Measurements from ENCODE around the gene TTL.
"Not testable (repeated sequence)": the region's sequence is repeated elsewhere in the genome, so short reads cannot be mapped to it uniquely, and the experiment has no call there.

The TTL gene

GRCh38 chr2:112524276-112524675 lies 42.3 kb downstream of the TTL start:
- DNase-seq, result not testable (repeated sequence)

- DNase-seq, result no peak
Measured at GRCh38 chr2:112528541-112528940, 46.6 kb downstream of the TTL start.

GRCh38 chr2:112529757-112530156 lies 47.8 kb downstream of the TTL start:
- no peak for DNase-seq

DNA sequence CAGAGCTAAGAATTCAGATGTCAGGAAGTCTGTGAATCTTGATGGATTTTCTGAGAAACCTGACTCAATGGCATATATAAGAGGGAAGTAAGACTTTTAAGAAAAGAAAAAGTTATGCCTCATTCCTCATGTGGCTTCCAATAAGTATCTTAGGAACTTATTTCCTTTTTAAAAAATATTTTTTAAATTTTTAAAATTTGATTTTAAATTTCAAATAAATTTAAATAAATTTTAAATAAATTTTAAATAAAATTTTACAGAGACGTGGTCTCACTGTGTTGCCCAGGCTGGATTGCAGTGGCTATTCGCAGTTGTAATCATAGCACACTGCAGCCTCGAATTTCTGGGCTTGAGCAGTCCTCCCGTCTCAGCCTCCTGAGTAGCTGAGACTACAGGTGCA lies 48.8 kb downstream of the TTL start:
- no peak for DNase-seq

- no peak for DNase-seq
Measured at GRCh38 chr2:112534826-112535225, 52.9 kb downstream of the TTL start.

DNA sequence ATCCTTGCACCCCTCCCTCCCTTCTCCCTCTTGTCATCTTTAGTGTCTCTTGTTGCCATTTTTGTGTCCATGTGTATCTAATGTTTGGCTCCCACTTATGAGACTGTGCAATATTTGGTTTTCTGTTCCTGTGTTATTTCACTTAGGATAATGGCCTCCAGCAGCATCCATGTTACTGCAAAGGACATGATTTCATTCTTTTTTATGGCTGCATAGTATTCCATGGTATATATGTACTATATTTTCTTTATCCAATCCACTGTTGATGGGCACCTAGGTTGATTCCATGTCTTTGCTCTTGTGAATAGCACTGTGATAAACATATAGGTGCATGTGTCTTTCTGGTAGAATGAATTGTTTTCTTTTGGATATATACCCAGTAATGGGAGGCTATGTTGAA lies 54.7 kb downstream of the TTL start:
- not testable (repeated sequence) for DNase-seq

DNA sequence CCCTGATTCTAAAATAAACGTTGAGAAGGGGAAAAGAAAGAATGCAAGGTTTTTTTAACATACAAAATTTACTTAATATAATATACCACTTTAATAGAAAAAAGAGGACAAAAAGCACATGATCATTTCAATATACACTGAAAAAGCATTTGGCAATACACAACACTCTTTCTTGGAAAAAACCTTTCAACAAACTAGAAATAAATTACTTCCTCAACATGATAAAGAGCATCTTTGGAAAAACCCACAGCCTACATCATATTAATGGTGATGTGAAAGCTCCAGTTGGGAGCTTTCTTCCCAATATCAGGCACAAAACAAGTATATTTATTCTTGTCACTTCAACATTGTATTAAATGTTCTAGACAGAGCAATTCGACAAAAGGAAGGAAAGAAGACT lies 57.4 kb downstream of the TTL start:
- DNase-seq, result no peak

GRCh38 chr2:112540906-112541305 lies 59.0 kb downstream of the TTL start:
- DNase-seq, result no peak

- DNase-seq, result peak; percentile 90
Measured at GRCh38 chr2:112541315-112542122, 59.6 kb downstream of the TTL start.

GRCh38 chr2:112542123-112542983 lies 60.4 kb downstream of the TTL start, which contains the start of gene POLR1B:
POLR1B (plus strand) TSS chr2:112542465; CDS start chr2:112542495, 30 bp downstream.
- peak; percentile 90 for DNase-seq

GRCh38 chr2:112542984-112543661 lies 61.2 kb downstream of the TTL start:
- DNase-seq, result no peak

- DNase-seq, result peak; percentile 70
Measured at GRCh38 chr2:112547333-112547732, 65.4 kb downstream of the TTL start.

DNA sequence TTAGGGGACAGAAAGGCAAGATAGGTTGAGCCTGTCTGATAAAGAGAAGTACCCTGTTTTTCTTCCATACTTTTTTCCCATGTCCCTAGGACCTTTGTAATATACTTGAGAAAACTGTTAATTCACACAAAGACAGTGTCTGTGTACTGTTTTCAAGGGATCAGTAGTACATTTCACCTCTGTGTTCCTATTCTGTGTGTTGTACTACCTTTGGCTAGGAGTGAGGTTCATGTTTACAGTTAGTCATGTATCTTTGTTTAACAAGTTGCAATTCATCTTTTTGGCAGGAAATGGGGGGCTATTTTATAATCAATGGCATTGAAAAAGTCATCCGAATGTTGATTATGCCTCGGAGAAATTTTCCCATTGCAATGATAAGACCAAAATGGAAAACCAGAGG lies 67.0 kb downstream of the TTL start:
- DNase-seq, result no peak

DNA sequence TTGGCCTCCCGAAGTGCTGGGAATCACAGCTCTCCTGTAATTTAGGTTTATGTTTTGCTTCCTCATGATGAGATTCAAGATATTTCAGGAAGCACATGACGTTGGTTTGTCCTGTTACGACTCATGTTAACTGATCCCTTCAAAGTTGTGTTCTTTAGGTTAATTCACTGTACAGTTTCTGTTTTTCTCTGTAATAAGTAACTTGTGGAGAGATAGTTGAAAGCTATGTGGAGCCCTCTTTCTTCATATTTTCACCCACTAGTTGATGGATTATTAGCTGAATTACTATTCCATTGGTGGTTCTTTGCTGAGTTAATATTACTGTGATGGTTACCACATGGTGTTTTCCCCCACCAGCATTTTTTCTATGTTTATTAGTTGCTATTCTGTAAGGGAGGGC lies 84.1 kb downstream of the TTL start:
- no peak for DNase-seq

DNA sequence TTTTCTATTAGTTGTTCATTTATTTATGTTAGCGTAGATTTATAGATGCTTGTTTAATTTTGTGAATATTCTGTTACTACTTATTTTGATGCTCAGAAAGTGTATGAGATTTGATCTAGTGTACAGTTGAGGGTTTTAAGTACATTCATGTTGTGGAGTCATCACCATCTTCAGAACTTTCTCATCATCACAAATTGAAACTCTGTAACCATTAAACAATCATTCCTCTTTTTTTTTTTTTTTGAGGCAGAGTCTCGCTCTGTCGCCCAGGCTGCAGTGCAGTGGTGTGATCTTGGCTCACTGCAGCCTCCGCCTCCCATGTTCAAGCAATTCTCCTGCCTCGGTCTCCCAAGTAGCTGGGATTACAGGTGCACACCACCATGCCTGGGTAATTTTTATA lies 84.6 kb downstream of the TTL start:
- DNase-seq, result not testable (repeated sequence)

DNA sequence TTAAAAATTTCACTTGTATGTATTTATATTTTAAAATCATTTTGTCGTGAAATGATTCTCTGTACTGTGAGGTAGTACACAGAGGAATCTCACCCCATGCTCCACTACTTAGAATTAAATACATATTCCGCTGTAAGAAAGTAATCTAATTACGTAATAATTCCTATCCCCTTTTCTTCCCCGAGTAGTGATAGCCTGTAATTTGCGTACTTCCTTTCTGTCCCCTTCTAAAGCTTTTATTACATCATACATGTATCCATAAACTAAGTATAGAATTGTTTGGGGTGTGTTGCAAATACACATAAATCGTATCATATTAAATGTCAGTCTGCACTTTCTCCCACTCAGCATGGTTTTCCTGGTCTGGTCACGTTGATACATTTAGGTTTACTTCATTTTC lies 90.0 kb downstream of the TTL start:
- no peak for DNase-seq

DNA sequence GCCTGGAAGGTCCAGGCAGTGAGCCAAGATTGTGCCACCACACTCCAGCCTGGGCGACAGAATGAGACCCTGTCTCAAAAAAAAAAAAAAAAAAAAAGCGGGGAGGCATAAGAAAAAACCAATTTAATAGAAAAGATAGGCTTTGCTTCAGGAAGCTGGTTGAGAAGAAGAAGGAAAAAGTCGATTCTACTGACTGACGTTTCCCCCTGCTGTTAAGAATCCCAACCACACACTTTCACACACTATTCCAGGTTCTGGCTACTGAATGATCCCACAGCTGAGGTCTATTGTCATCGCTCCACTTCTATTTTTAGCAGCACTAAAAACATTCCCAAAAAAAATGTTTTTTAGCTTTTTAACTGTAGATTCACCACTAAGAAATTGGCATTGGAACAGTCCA lies 95.8 kb downstream of the TTL start:
- DNase-seq, result no peak

DNA sequence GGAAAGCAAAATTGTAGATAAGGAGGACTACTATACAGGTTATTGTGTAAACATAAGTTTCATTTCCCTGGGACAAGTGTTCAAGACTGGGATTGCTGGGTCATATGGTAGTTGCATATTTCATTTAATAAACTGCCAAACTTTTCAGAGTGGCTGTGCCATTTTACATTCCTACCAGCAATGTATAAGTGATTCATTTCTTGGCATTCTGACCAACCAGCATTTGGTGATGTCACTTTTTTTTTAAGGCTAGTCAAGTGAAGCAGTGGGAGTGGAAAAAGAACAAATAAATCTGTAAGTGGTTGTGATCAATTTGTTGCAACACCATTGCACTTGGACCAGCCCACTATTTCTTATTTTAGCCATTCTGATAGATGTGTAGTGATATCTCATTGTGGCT lies 97.3 kb downstream of the TTL start:
- DNase-seq, result no peak

GRCh38 chr2:112580084-112580483 lies 98.1 kb downstream of the TTL start:
- DNase-seq, result no peak

- DNase-seq, result peak; percentile 49
Measured at GRCh38 chr2:112582314-112582746, 100.4 kb downstream of the TTL start.

DNA sequence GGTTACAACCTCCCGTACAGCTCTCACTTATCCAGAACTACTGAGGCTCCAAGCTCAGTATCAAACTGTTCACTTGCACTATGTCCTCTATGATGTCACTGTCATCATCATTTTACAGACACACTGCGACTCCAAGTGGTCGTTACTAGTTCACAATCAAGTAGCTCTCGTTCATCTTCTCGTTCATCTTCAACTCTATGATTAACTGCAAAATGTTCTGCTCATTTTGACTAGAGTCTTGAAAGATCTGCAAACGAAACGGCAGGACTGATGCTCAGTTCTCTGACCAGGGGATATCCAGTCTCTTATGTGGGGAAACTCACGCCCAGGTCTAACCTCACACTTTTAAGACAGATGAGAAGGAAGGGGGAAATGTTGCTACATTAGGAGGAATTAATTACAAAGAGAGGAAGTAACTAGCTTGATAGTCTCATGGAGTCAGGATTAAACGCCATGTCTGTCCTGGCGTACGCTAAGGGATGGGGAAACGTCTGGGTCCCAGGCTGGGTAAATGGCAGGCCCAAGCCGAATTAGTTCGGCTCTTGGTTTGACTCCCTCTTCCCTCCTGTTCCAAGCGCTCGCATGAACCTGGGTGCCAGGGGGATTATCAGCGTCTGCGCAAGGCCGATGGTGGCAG lies 101.7 kb downstream of the TTL start:
- DNase-seq, result no peak

DNA sequence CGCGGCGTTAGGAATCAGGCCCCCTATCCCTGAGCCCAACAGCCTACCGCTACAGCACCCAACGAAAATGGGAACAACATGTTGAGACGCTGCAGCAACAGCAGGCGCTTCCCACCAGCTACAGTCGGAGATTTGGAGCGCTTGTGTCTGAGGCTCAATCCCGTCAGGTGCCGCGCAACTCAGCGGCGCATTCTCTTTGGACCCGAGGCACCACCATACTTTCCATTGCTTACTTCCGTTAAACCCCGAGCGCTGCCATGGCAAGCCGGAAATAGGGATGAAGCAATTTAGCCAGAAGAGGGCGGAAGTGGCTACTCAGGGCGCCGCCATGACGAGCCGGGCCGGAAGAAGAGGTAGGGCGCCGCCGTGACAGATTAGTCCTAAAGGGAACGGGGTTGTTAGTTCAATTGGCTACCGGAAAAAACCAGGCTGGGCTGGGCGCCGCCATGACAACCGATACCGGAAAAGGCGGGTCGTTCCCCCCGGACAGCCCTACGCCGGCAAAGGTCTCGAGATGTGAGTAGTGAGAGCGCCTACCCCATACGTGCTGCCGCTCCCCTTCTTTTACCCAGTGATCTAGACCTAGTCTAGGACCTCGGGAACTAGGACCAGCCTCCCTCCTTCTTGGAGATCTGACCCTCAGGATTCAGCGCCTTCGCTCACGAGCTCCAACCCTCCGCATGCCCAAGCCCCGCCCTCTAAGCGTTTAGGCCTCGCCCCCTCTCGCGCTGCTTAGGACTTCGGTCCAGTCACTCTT lies 102.4 kb downstream of the TTL start, which contains the start of gene CHCHD5:
Gene CHCHD5 (plus strand): TSS at position 476 of the 757 bp plus-strand sequence. CDS start 39 bp downstream, at position 515.
- DNase-seq, result peak; percentile 78

All from DMS79 (cell line).